ENCODE data around the gene MYO5B.

Gene MYO5B

DNA sequence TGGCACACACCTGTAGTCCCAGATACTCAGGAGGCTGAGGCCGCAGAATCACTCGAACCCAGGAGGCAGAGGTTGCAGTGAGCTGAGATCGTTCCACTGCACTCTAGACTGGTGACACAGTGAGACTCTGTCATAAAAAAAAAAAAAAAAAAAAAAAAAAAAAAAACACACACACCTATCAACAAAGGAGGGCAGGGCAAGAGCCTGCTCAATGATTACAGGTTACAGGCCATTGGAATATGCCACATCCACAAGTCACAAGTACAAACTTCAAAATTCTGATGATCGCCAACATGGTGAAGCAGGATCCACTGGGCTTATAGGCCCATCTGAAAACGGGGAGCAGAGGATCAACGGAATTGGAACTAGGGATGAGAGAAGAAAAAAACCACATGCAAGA lies 6.3 kb downstream of the MYO5B start:
- H4K8ac ChIP-seq (ENCODE audit: low read depth, low read length): no peak overlapping the region
- H2BK15ac ChIP-seq (replicated peaks; ENCODE audit: low read depth): no peak overlapping the region
- no peaks in the 10 kb centered on the region for H3K36me3 ChIP-seq (ENCODE audit: control insufficient read depth, insufficient read depth, low read length)
- H3K27me3 ChIP-seq (ENCODE audit: insufficient read depth, low read length, poor library complexity): peaks cover 18% of the 10 kb centered on the region
- H4K5ac ChIP-seq (ENCODE audit: low read length): no peak overlapping the region
- no peaks in the 10 kb centered on the region for H3K79me2 ChIP-seq (ENCODE audit: control insufficient read depth, insufficient read depth, low read length)
- H3K9ac ChIP-seq (ENCODE audit: low read length): no peak overlapping the region
- no peaks in the 10 kb centered on the region for H3K79me1 ChIP-seq (ENCODE audit: low read length)
- H3K18ac ChIP-seq (ENCODE audit: low read length): no peak overlapping the region
- no peak overlapping the region for H2AK5ac ChIP-seq (ENCODE audit: low read length)
- no peak overlapping the region for H3K4me3 ChIP-seq (ENCODE audit: low read length)
- no peak overlapping the region for H3K4ac ChIP-seq (ENCODE audit: low read depth, low read length)
- H3K27ac ChIP-seq (ENCODE audit: low read depth, low read length): no peak overlapping the region
- H3K4me1 ChIP-seq (ENCODE audit: control insufficient read depth, low read depth, low read length): peaks cover 4% of the 10 kb centered on the region
- no peak overlapping the region for H3K56ac ChIP-seq (ENCODE audit: low read length)
- no peak overlapping the region for H3K4me2 ChIP-seq (ENCODE audit: low read length)
- no CpG with 5 or more reads among the region's 6 CpGs for WGBS (ENCODE audit: extremely low coverage, insufficient coverage, low lambda C conversion rate)
- no peak overlapping the region for H3K23ac ChIP-seq (ENCODE audit: low read length)
- no peak overlapping the region for H2BK120ac ChIP-seq (ENCODE audit: low read depth, low read length)
- no peak overlapping the region for H2BK5ac ChIP-seq (ENCODE audit: low read length)
- DNase-seq: no peak

DNA sequence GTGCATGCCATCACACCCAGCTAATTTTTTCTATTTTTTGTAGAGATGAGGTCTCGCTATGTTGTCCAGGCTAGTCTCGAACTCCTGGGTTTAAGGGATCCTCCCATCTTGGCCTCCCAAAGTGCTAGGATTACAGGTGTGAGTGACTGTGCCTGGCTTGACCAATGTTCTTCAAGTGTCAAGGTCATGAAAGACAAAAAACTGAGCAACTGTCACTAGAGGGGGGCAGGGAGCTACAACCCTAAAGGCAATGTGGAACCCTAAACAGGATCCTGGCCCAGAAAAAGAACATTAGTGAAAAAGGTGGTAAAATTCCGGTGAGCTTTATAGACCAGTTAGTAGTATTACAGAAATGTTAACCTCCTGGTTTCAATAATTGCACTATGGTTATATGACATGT lies 7.3 kb downstream of the MYO5B start:
- Histone ChIP-seq H3K79me2 (ENCODE audit: control insufficient read depth, insufficient read depth, low read length) (no peaks in the 10 kb centered on the region), H3K4ac (ENCODE audit: low read depth, low read length) (no peak overlapping the region), H4K5ac (ENCODE audit: low read length) (no peak overlapping the region), H3K27me3 (ENCODE audit: insufficient read depth, low read length, poor library complexity) (peaks cover 9% of the 10 kb centered on the region), H3K36me3 (ENCODE audit: control insufficient read depth, insufficient read depth, low read length) (no peaks in the 10 kb centered on the region), H3K79me1 (ENCODE audit: low read length) (no peaks in the 10 kb centered on the region), H2BK5ac (ENCODE audit: low read length) (no peak overlapping the region), H3K4me3 (ENCODE audit: low read length) (no peak overlapping the region), H2AK5ac (ENCODE audit: low read length) (no peak overlapping the region), H3K4me2 (ENCODE audit: low read length) (no peak overlapping the region), H3K18ac (ENCODE audit: low read length) (no peak overlapping the region), H3K4me1 (ENCODE audit: control insufficient read depth, low read depth, low read length) (no peaks in the 10 kb centered on the region), H3K27ac (ENCODE audit: low read depth, low read length) (no peak overlapping the region), H3K23ac (ENCODE audit: low read length) (no peak overlapping the region), H3K9ac (ENCODE audit: low read length) (no peak overlapping the region), H2BK15ac (replicated peaks; ENCODE audit: low read depth) (no peak overlapping the region), H3K56ac (ENCODE audit: low read length) (no peak overlapping the region), H4K8ac (ENCODE audit: low read depth, low read length) (no peak overlapping the region), H2BK120ac (ENCODE audit: low read depth, low read length) (no peak overlapping the region)
- no CpG with 5 or more reads among the region's 3 CpGs for WGBS (ENCODE audit: extremely low coverage, insufficient coverage, low lambda C conversion rate)
- no peak for DNase-seq

DNA sequence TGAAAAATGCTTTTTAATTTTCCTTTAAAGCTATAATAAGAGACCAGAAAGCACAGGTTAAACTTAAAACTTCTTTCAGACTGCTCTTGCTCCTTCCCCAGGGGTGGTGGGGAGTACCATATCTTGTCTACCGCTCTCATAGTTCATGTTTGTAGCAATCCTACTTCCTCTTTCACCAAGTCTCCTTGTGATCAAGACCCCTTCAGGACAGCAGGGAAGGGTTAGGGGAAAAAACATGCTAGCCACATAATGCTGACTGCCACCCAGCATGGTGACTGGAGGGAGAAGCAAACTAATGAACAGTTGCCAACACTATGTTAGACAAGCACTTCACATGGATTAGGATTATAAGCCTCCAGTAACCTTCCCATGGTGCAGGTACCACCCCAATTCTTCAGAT lies 8.6 kb downstream of the MYO5B start:
- peaks cover 2% of the 10 kb centered on the region for H3K27me3 ChIP-seq (ENCODE audit: insufficient read depth, low read length, poor library complexity)
- H3K36me3 ChIP-seq (ENCODE audit: control insufficient read depth, insufficient read depth, low read length): no peaks in the 10 kb centered on the region
- H3K27ac ChIP-seq (ENCODE audit: low read depth, low read length): no peak overlapping the region
- DNase-seq: no peak
- no peak overlapping the region for H3K4me2 ChIP-seq (ENCODE audit: low read length)
- no peak overlapping the region for H3K56ac ChIP-seq (ENCODE audit: low read length)
- no peak overlapping the region for H3K4me3 ChIP-seq (ENCODE audit: low read length)
- H4K5ac ChIP-seq (ENCODE audit: low read length): no peak overlapping the region
- H2BK15ac ChIP-seq (replicated peaks; ENCODE audit: low read depth): no peak overlapping the region
- H2AK5ac ChIP-seq (ENCODE audit: low read length): no peak overlapping the region
- no peak overlapping the region for H3K4ac ChIP-seq (ENCODE audit: low read depth, low read length)
- no peak overlapping the region for H3K23ac ChIP-seq (ENCODE audit: low read length)
- no peak overlapping the region for H3K18ac ChIP-seq (ENCODE audit: low read length)
- H2BK120ac ChIP-seq (ENCODE audit: low read depth, low read length): no peak overlapping the region
- H3K79me2 ChIP-seq (ENCODE audit: control insufficient read depth, insufficient read depth, low read length): no peaks in the 10 kb centered on the region
- no CpG with 5 or more reads among the region's 1 CpG for WGBS (ENCODE audit: extremely low coverage, insufficient coverage, low lambda C conversion rate)
- no peak overlapping the region for H4K8ac ChIP-seq (ENCODE audit: low read depth, low read length)
- H3K4me1 ChIP-seq (ENCODE audit: control insufficient read depth, low read depth, low read length): peaks cover 1% of the 10 kb centered on the region
- H2BK5ac ChIP-seq (ENCODE audit: low read length): no peak overlapping the region
- no peak overlapping the region for H3K9ac ChIP-seq (ENCODE audit: low read length)
- no peaks in the 10 kb centered on the region for H3K79me1 ChIP-seq (ENCODE audit: low read length)

DNA sequence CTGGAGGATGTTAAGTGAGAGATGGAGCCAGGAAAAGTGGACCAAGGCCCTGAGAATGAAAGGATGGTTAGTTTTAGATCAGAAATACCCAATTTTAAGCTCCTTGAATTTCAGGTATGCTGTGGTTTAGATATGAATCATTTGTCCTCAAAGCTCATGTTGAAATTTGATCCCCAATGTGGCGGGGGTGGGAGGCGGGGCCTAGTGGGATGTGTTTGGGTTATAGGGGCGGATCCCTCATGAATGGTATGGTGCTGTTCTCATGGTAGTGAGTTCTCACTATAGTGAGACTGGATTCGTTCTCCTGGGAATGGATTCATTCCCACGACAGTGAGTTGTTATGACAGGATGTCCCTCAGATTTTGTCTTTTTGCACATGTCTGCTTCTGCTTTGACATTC lies 11.4 kb downstream of the MYO5B start:
- peak; percentile 47 for DNase-seq
- no peak overlapping the region for H3K23ac ChIP-seq (ENCODE audit: low read length)
- no peak overlapping the region for H2BK5ac ChIP-seq (ENCODE audit: low read length)
- H3K9ac ChIP-seq (ENCODE audit: low read length): no peak overlapping the region
- H2BK15ac ChIP-seq (replicated peaks; ENCODE audit: low read depth): no peak overlapping the region
- H3K56ac ChIP-seq (ENCODE audit: low read length): no peak overlapping the region
- no peak overlapping the region for H3K4me3 ChIP-seq (ENCODE audit: low read length)
- no peak overlapping the region for H2BK120ac ChIP-seq (ENCODE audit: low read depth, low read length)
- no peaks in the 10 kb centered on the region for H3K27me3 ChIP-seq (ENCODE audit: insufficient read depth, low read length, poor library complexity)
- H3K79me2 ChIP-seq (ENCODE audit: control insufficient read depth, insufficient read depth, low read length): no peaks in the 10 kb centered on the region
- H3K4ac ChIP-seq (ENCODE audit: low read depth, low read length): no peak overlapping the region
- peaks cover 1% of the 10 kb centered on the region for H3K4me1 ChIP-seq (ENCODE audit: control insufficient read depth, low read depth, low read length)
- H2AK5ac ChIP-seq (ENCODE audit: low read length): no peak overlapping the region
- H3K36me3 ChIP-seq (ENCODE audit: control insufficient read depth, insufficient read depth, low read length): no peaks in the 10 kb centered on the region
- H3K4me2 ChIP-seq (ENCODE audit: low read length): no peak overlapping the region
- no peak overlapping the region for H4K8ac ChIP-seq (ENCODE audit: low read depth, low read length)
- no peak overlapping the region for H4K5ac ChIP-seq (ENCODE audit: low read length)
- H3K79me1 ChIP-seq (ENCODE audit: low read length): no peaks in the 10 kb centered on the region
- WGBS (ENCODE audit: extremely low coverage, insufficient coverage, low lambda C conversion rate): no CpG with 5 or more reads among the region's 5 CpGs
- no peak overlapping the region for H3K27ac ChIP-seq (ENCODE audit: low read depth, low read length)
- H3K18ac ChIP-seq (ENCODE audit: low read length): no peak overlapping the region

DNA sequence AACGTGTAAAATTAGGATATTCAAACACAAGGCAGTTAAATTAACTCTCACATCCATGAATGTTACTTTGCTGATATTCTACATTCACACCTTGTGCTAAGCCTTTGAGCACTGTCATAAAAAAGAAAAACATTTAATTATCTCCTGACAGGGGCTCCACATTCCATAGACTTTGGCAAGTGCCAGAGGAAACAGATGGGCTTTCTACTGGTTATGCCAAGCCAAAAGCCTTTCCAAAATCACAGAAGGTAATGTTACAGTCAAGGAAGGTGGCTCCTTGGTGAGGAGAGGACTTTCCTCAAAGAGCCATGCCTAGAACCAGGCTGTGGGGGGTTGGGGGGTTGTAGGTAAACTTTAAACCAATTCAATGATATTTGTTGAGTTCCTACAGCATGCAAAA lies 12.4 kb downstream of the MYO5B start:
- no peak overlapping the region for H3K18ac ChIP-seq (ENCODE audit: low read length)
- H3K4me1 ChIP-seq (ENCODE audit: control insufficient read depth, low read depth, low read length): peaks cover 1% of the 10 kb centered on the region
- no peak for DNase-seq
- no peak overlapping the region for H4K5ac ChIP-seq (ENCODE audit: low read length)
- H2AK5ac ChIP-seq (ENCODE audit: low read length): no peak overlapping the region
- no peak overlapping the region for H3K4me2 ChIP-seq (ENCODE audit: low read length)
- no peak overlapping the region for H2BK15ac ChIP-seq (replicated peaks; ENCODE audit: low read depth)
- no peak overlapping the region for H3K23ac ChIP-seq (ENCODE audit: low read length)
- no CpG with 5 or more reads among the region's 1 CpG for WGBS (ENCODE audit: extremely low coverage, insufficient coverage, low lambda C conversion rate)
- H2BK5ac ChIP-seq (ENCODE audit: low read length): no peak overlapping the region
- no peak overlapping the region for H3K27ac ChIP-seq (ENCODE audit: low read depth, low read length)
- no peaks in the 10 kb centered on the region for H3K27me3 ChIP-seq (ENCODE audit: insufficient read depth, low read length, poor library complexity)
- no peak overlapping the region for H3K4ac ChIP-seq (ENCODE audit: low read depth, low read length)
- H3K56ac ChIP-seq (ENCODE audit: low read length): no peak overlapping the region
- no peaks in the 10 kb centered on the region for H3K79me2 ChIP-seq (ENCODE audit: control insufficient read depth, insufficient read depth, low read length)
- H3K9ac ChIP-seq (ENCODE audit: low read length): no peak overlapping the region
- H2BK120ac ChIP-seq (ENCODE audit: low read depth, low read length): no peak overlapping the region
- no peak overlapping the region for H3K4me3 ChIP-seq (ENCODE audit: low read length)
- H3K79me1 ChIP-seq (ENCODE audit: low read length): no peaks in the 10 kb centered on the region
- H4K8ac ChIP-seq (ENCODE audit: low read depth, low read length): no peak overlapping the region
- no peaks in the 10 kb centered on the region for H3K36me3 ChIP-seq (ENCODE audit: control insufficient read depth, insufficient read depth, low read length)

DNA sequence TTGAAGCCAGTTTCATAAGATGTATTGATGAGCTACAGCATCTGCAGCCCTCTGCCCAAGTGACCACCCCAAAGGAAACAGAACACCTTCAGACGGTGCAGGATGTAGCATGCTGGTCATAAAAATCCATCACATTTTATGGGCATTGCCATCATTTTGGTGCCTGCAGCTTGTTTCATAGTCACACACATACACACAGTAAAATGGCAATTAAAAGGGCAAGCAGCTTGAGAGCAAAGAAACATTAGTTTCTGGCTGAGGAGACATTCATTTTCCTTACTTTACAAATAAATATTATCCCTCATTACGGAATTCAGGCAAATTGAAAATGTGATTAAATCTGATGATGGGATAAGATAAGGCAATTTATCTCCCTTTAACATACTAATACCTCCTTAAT lies 13.4 kb downstream of the MYO5B start:
- Histone ChIP-seq H3K36me3 (ENCODE audit: control insufficient read depth, insufficient read depth, low read length) (no peaks in the 10 kb centered on the region), H3K79me1 (ENCODE audit: low read length) (no peaks in the 10 kb centered on the region), H3K27me3 (ENCODE audit: insufficient read depth, low read length, poor library complexity) (no peaks in the 10 kb centered on the region), H3K4me3 (ENCODE audit: low read length) (no peak overlapping the region), H4K5ac (ENCODE audit: low read length) (no peak overlapping the region), H3K79me2 (ENCODE audit: control insufficient read depth, insufficient read depth, low read length) (no peaks in the 10 kb centered on the region), H3K4me1 (ENCODE audit: control insufficient read depth, low read depth, low read length) (peaks cover 1% of the 10 kb centered on the region), H3K23ac (ENCODE audit: low read length) (no peak overlapping the region), H2AK5ac (ENCODE audit: low read length) (no peak overlapping the region), H3K4ac (ENCODE audit: low read depth, low read length) (no peak overlapping the region), H2BK5ac (ENCODE audit: low read length) (no peak overlapping the region), H2BK15ac (replicated peaks; ENCODE audit: low read depth) (no peak overlapping the region), H2BK120ac (ENCODE audit: low read depth, low read length) (no peak overlapping the region), H4K8ac (ENCODE audit: low read depth, low read length) (no peak overlapping the region), H3K4me2 (ENCODE audit: low read length) (no peak overlapping the region), H3K9ac (ENCODE audit: low read length) (no peak overlapping the region), H3K27ac (ENCODE audit: low read depth, low read length) (no peak overlapping the region), H3K18ac (ENCODE audit: low read length) (no peak overlapping the region), H3K56ac (ENCODE audit: low read length) (no peak overlapping the region)
- no CpG with 5 or more reads among the region's 2 CpGs for WGBS (ENCODE audit: extremely low coverage, insufficient coverage, low lambda C conversion rate)
- DNase-seq: no peak
